HG03064 (cell line): Measurements from ENCODE around the gene GPD1.
"Not testable (repeated sequence)": the region's sequence is repeated elsewhere in the genome, so short reads cannot be mapped to it uniquely, and the experiment has no call there.

ENCODE experiments used
- ATAC-seq: cut with Tn5 transposase; IDR thresholded peaks from one replicate; pipeline ENCODE4 v1.9.1; 2021; ENCODE audit warnings: low read depth; ENCODE audit not compliant: unreplicated experiment

GPD1 gene

GRCh38 chr12:50120521-50120920, 16.7 kb downstream of the GPD1 start:
- ATAC-seq, result no peak

GRCh38 chr12:50120953-50121352, 17.1 kb downstream of the GPD1 start:
- ATAC-seq, result no peak

DNA sequence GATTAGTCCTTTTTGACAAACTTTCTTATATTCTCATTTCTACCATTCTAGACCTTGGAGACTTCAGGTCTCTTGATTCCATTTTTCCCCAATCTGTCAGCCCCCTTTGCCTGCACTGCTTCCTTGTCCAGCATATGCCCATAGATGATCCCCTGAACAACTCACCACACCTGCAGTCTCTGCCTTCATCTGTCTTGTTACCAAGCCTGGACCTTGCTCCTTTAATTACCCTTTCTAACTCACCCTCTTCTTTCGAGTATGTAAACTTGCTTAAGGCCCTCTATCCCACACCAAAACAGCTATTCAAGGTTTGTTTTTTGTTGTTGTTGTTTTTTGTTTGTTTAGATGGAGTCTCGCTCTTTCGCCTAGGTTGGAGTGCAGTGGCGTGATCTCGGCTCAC, 17.8 kb downstream of the GPD1 start:
- ATAC-seq, result no peak

DNA sequence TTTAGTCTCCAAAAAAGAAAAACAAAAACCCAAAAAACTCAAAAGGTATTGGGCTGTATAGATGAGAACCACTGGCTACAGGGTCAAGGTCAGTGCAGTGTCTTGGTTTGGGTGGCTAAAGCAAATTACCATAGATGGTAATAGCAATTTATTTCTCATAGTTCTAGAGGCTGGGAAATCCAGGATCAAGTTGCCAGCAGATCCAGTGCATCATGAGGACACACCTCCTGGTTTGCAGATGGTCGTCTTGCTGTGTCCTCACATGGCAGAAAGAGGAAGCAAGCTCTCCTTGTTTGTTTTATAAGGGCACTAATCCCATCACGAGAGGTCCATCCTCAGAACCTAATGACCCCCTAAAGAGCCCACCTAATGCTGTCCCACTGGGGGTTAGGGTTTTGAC, 19.4 kb downstream of the GPD1 start:
- no peak for ATAC-seq

GRCh38 chr12:50127546-50127945, 23.7 kb downstream of the GPD1 start:
- no peak for ATAC-seq

- no peak for ATAC-seq
These were observed 25.5 kb downstream of the GPD1 start for GRCh38 chr12:50129290-50129689.

- ATAC-seq, result no peak
These were observed 28.8 kb downstream of the GPD1 start for GRCh38 chr12:50132505-50133135.

DNA sequence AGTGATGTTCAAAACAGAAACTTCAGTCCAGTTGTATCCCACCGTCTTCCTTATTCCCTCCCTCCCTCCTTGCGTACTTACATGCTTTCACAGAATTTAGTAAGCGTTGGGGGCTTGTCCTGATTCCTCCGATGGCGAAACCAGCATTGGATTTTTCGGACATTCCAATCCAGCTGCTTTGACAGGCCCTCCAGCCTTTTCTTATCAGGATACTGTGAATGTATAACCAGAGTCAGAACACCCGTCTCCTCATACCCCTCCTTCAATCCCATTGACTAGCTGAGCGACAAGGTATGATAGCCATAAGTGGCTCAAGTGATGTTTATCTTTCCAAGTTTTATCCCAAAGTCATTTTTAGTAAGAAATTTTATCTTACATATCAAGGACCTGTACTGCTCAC, 39.2 kb downstream of the GPD1 start:
- no peak for ATAC-seq

DNA sequence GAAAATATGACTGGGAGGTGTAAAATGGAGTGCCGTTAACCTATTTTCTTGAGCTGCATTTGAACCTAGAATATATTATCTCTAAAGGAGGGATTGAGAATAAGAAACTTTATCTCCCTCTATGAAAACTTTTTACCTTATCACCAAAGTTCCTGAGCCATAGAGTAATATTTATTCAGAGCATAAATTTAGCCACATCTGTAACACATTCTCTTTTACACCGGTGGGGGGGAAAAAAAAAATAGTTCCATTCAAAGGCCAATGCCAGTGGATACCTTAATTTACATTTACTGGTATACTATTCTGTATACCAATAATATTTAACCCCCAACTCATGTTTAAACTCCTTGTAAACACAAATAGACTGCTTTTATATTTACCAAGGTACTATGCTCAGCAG, 41.6 kb downstream of the GPD1 start:
- ATAC-seq, result no peak

DNA sequence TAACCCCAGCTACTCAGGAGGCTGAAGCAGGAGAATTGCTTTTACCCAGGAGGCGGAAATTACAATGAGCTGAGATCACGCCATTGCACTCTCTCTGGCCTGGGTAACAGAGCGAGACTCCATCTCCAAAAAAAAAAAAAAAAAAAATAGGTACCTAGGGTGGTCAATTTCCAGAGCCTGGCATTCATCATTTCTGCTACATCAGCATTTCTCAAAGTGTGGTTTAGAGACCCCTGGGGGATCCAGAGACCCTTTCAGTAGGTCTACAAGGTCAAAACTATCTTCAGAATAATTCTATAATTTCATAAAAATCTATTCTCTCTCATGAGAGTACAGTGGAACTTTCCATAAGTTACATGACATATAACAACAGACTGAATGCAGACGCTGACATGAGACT, 43.5 kb downstream of the GPD1 start:
- no peak for ATAC-seq

- ATAC-seq, result not testable (repeated sequence)
These were observed 44.2 kb downstream of the GPD1 start for GRCh38 chr12:50148011-50148410.

GRCh38 chr12:50149311-50149710, 45.5 kb downstream of the GPD1 start:
- no peak for ATAC-seq

- no peak for ATAC-seq
These were observed 47.4 kb downstream of the GPD1 start for GRCh38 chr12:50151047-50151687.

DNA sequence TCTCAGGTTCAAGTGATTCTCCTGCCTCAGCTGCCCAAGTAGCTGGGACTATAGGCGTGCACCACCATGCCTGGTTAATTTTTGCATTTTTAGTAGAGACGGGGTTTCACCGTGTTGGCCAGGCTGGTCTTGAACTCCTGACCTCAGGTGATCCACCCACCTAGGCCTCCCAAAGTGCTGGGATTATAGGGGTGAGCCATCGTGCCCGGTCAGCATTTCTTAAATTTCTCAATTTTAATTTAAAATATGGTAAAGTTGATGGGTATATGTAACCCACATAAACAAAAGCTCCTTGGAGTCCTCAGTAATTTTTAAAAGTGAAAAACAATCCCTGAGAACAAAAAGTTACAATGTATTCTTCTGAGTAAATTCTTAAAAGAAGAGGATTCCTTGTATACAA, 51.1 kb downstream of the GPD1 start:
- not testable (repeated sequence) for ATAC-seq

GRCh38 chr12:50156641-50157040, 52.8 kb downstream of the GPD1 start:
- ATAC-seq, result no peak

GRCh38 chr12:50157259-50157658, 53.5 kb downstream of the GPD1 start:
- no peak for ATAC-seq

DNA sequence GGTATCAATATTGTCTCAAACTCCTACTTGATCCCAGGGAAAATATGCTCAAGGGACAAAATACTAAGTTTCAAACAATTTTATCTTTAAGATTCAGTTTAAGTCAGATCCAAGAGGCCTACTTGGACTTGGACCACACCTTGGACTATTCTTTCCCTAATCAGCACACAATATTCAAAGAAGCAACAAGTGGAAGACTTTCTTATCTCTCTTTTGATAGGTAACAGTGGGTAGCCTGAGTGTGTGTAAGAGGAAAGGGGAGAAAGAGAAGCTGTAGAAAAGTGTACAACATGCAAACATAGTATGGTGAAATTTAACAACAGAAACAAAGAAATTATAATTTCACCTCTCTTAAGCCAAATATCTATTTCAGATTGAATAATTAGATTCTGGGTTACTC, 56.8 kb downstream of the GPD1 start:
- ATAC-seq, result no peak
